Measurements from ENCODE around the gene APC2.

Gene APC2

GRCh38 chr19:1450735-1451731, 1.1 kb downstream of the APC2 start:
- DNase-seq: no peak

- no peak for DNase-seq
Observed at GRCh38 chr19:1451916-1452801, 2.2 kb downstream of the APC2 start.

- no peak for DNase-seq
Observed at GRCh38 chr19:1452802-1453524, 3.0 kb downstream of the APC2 start.

- no peak for DNase-seq
Observed at GRCh38 chr19:1453525-1454364, 3.8 kb downstream of the APC2 start.

- no peak for DNase-seq
Observed at GRCh38 chr19:1455002-1455335, 5.0 kb downstream of the APC2 start.

GRCh38 chr19:1455336-1456120, 5.6 kb downstream of the APC2 start:
- DNase-seq: peak; percentile 13

- DNase-seq: no peak
Observed at GRCh38 chr19:1456121-1456900, 6.4 kb downstream of the APC2 start.

GRCh38 chr19:1457031-1457739, 7.3 kb downstream of the APC2 start:
- DNase-seq: no peak

GRCh38 chr19:1457892-1458291, 8.0 kb downstream of the APC2 start:
- DNase-seq: no peak

- no peak for DNase-seq
Observed at GRCh38 chr19:1459479-1459878, 9.6 kb downstream of the APC2 start.

- no peak for DNase-seq
Observed at GRCh38 chr19:1460033-1460995, 10.4 kb downstream of the APC2 start.

GRCh38 chr19:1461862-1462261, 11.9 kb downstream of the APC2 start:
- DNase-seq: no peak

- no peak for DNase-seq
Observed at GRCh38 chr19:1465191-1466016, 15.5 kb downstream of the APC2 start.

- DNase-seq: no peak
Observed at GRCh38 chr19:1466018-1466460, 16.1 kb downstream of the APC2 start.

GRCh38 chr19:1466461-1467214, 16.7 kb downstream of the APC2 start:
- no peak for DNase-seq

- DNase-seq: no peak
Observed at GRCh38 chr19:1467215-1467489, 17.2 kb downstream of the APC2 start.
